Subcutaneous abdominal adipose tissue (tissue), 5 donors: ENCODE results near the gene OR2V1.
"Not testable (repeated sequence)": the region's sequence is repeated elsewhere in the genome, so short reads cannot be mapped to it uniquely, and the experiment has no call there.

Source experiments
- H3K27ac ChIP-seq: one replicate; pipeline ENCODE4 v1.7.0; 2013; ENCODE audit warnings: low read depth, mild to moderate bottlenecking, inconsistent platforms, low read length, moderate library complexity
- H3K27me3 ChIP-seq, 5 donors: one replicate each; pipeline ENCODE4 v1.7.0; 2013; ENCODE audit warnings: low read length in 5 of 5, inconsistent platforms in 1 of 5; ENCODE audit not compliant: control insufficient read depth in 5 of 5, insufficient read depth in 4 of 5
- H3K36me3 ChIP-seq, 5 donors: one replicate each; pipeline ENCODE4 v1.7.0; 2013; ENCODE audit warnings: low read length in 5 of 5; ENCODE audit not compliant: control insufficient read depth in 5 of 5, insufficient read depth in 5 of 5
- H3K4me1 ChIP-seq, 5 donors: one replicate each; pipeline ENCODE4 v1.7.0; 2013; ENCODE audit warnings: low read length in 5 of 5, mild to moderate bottlenecking in 3 of 5, moderate library complexity in 1 of 5; ENCODE audit not compliant: control insufficient read depth in 5 of 5, insufficient read depth in 5 of 5
- H3K4me3 ChIP-seq, 5 donors: one replicate each; pipeline ENCODE4 v1.7.0; 2013; ENCODE audit warnings: low read length in 5 of 5, low read depth in 1 of 5
- H3K9ac ChIP-seq, 5 donors: one replicate each; pipeline ENCODE4 v1.7.0; 2013; ENCODE audit warnings: low read length in 5 of 5, mild to moderate bottlenecking in 4 of 5, moderate library complexity in 3 of 5
- H3K9me3 ChIP-seq, 5 donors: one replicate each; pipeline ENCODE4 v1.7.0; 2013; ENCODE audit warnings: low read length in 5 of 5; ENCODE audit not compliant: control insufficient read depth in 5 of 5
- donor health status: healthy.
- donor health status: healthy.
- donor health status: healthy.
- donor health status: healthy.
- donor health status: healthy.

OR2V1 gene

GRCh38 chr5:181114844-181115778 is 15.9 kb downstream of the OR2V1 start:
- no peak overlapping the region for H3K9ac ChIP-seq
- peaks cover 0 to 3% (median 0%) of the 10 kb centered on the region in 5 donors for H3K9me3 ChIP-seq
- no peaks in the 10 kb centered on the region for H3K36me3 ChIP-seq
- no peak overlapping the region for H3K27ac ChIP-seq
- peaks cover 19 to 67% (median 38%) of the 10 kb centered on the region in 5 donors for H3K27me3 ChIP-seq
- H3K4me1 ChIP-seq = peaks cover 0 to 8% (median 0%) of the 10 kb centered on the region in 5 donors
- H3K4me3 ChIP-seq = peak overlapping the region in 2 of 5 donors; percentile 11 to 29

GRCh38 chr5:181114284-181114843 is 16.6 kb downstream of the OR2V1 start:
- no peak overlapping the region for H3K4me3 ChIP-seq
- H3K9ac ChIP-seq = no peak overlapping the region
- no peak overlapping the region for H3K27ac ChIP-seq
- H3K36me3 ChIP-seq = no peaks in the 10 kb centered on the region
- peaks cover 19 to 74% (median 45%) of the 10 kb centered on the region in 5 donors for H3K27me3 ChIP-seq
- peaks cover 0 to 8% (median 0%) of the 10 kb centered on the region in 5 donors for H3K4me1 ChIP-seq
- peaks cover 0 to 3% (median 0%) of the 10 kb centered on the region in 5 donors for H3K9me3 ChIP-seq

GRCh38 chr5:181113572-181113971 is 17.4 kb downstream of the OR2V1 start:
- H3K27me3 ChIP-seq = peaks cover 23 to 74% (median 46%) of the 10 kb centered on the region in 5 donors
- not testable (repeated sequence) for H3K9ac ChIP-seq, H3K27ac ChIP-seq, H3K36me3 ChIP-seq, H3K4me1 ChIP-seq, H3K9me3 ChIP-seq, H3K4me3 ChIP-seq

GRCh38 chr5:181112476-181112875 is 18.5 kb downstream of the OR2V1 start:
- Histone ChIP-seq H3K36me3 (no peaks in the 10 kb centered on the region), H3K9ac (no peak overlapping the region), H3K4me3 (no peak overlapping the region), H3K27ac (no peak overlapping the region), H3K4me1 (peaks cover 0 to 8% (median 0%) of the 10 kb centered on the region in 5 donors), H3K27me3 (peaks cover 19 to 72% (median 53%) of the 10 kb centered on the region in 5 donors), H3K9me3 (peaks cover 0 to 3% (median 0%) of the 10 kb centered on the region in 5 donors)

GRCh38 chr5:181111010-181111409 is 20.0 kb downstream of the OR2V1 start:
- Histone ChIP-seq H3K36me3 (no peaks in the 10 kb centered on the region), H3K4me3 (no peak overlapping the region), H3K27ac (no peak overlapping the region), H3K4me1 (peaks cover 0 to 8% (median 0%) of the 10 kb centered on the region in 5 donors), H3K27me3 (peaks cover 28 to 69% (median 57%) of the 10 kb centered on the region in 5 donors), H3K9ac (no peak overlapping the region), H3K9me3 (peaks cover 0 to 3% (median 0%) of the 10 kb centered on the region in 5 donors)

GRCh38 chr5:181109489-181110013 is 21.4 kb downstream of the OR2V1 start:
- Histone ChIP-seq H3K9me3 (peaks cover 0 to 3% (median 0%) of the 10 kb centered on the region in 5 donors), H3K4me3 (no peak overlapping the region), H3K36me3 (no peaks in the 10 kb centered on the region), H3K9ac (no peak overlapping the region), H3K27ac (no peak overlapping the region), H3K27me3 (peaks cover 22 to 57% (median 49%) of the 10 kb centered on the region in 5 donors), H3K4me1 (peaks cover 0 to 2% (median 0%) of the 10 kb centered on the region in 5 donors)

- H3K4me3 ChIP-seq = no peak overlapping the region
- no peak overlapping the region for H3K9ac ChIP-seq
- H3K27ac ChIP-seq = no peak overlapping the region
- no peaks in the 10 kb centered on the region for H3K9me3 ChIP-seq
- H3K36me3 ChIP-seq = no peaks in the 10 kb centered on the region
- H3K4me1 ChIP-seq = peaks cover 0 to 8% (median 0%) of the 10 kb centered on the region in 5 donors
- H3K27me3 ChIP-seq = peaks cover 20 to 52% (median 46%) of the 10 kb centered on the region in 5 donors
These were observed 22.3 kb downstream of the OR2V1 start for GRCh38 chr5:181108578-181109165.

GRCh38 chr5:181107699-181108098 is 23.3 kb downstream of the OR2V1 start:
- peaks cover 20 to 52% (median 43%) of the 10 kb centered on the region in 5 donors for H3K27me3 ChIP-seq
- no peak overlapping the region for H3K9ac ChIP-seq
- no peak overlapping the region for H3K4me3 ChIP-seq
- H3K27ac ChIP-seq = no peak overlapping the region
- H3K4me1 ChIP-seq = peaks cover 0 to 8% (median 0%) of the 10 kb centered on the region in 5 donors
- H3K36me3 ChIP-seq = no peaks in the 10 kb centered on the region
- H3K9me3 ChIP-seq = no peaks in the 10 kb centered on the region

GRCh38 chr5:181105391-181106025 is 25.5 kb downstream of the OR2V1 start:
- H3K4me3 ChIP-seq = no peak overlapping the region
- peaks cover 0 to 8% (median under 1%) of the 10 kb centered on the region in 5 donors for H3K4me1 ChIP-seq
- no peak overlapping the region for H3K9ac ChIP-seq
- no peak overlapping the region for H3K27ac ChIP-seq
- no peaks in the 10 kb centered on the region for H3K36me3 ChIP-seq
- no peaks in the 10 kb centered on the region for H3K9me3 ChIP-seq
- peaks cover 15 to 42% (median 33%) of the 10 kb centered on the region in 5 donors for H3K27me3 ChIP-seq
